H1 (cell line): ENCODE data around the gene SRRM3.

Experiments used
- CHD1 ChIP-seq: IDR thresholded peaks from 2 replicates; pipeline ENCODE4 v1.6.1; 2012; ENCODE audit warnings: low read depth, low read length, improper control_type of control experiment
- CREB1 ChIP-seq: IDR thresholded peaks from 2 replicates; pipeline ENCODE4 v1.6.1; 2012; ENCODE audit warnings: inconsistent platforms
- EZH2 ChIP-seq: fragments of 200-600 bp; sonication (generic); IDR thresholded peaks from 2 replicates; pipeline ENCODE4 v1.7.1; 2012; ENCODE audit warnings: low read depth, mild to moderate bottlenecking, moderate library complexity, low read length, inconsistent platforms; ENCODE audit not compliant: severe bottlenecking
- HDAC2 ChIP-seq, 2 experiments: fragments of 300-600 bp in 1 of 2; sonication (generic) in 1 of 2; IDR thresholded peaks; 2 replicates each; pipeline ENCODE4 v1.6.1; 2011 to 2012; ENCODE audit warnings: low read depth in 2 of 2, low read length in 2 of 2, mild to moderate bottlenecking in 2 of 2, moderate library complexity in 2 of 2, borderline replicate concordance in 1 of 2, inconsistent platforms in 1 of 2
- JUND ChIP-seq: IDR thresholded peaks from 2 replicates; pipeline ENCODE4 v1.6.1; 2011; ENCODE audit warnings: mild to moderate bottlenecking, improper control_type of control experiment, low read length
- POLR2A ChIP-seq, 2 experiments: IDR thresholded peaks; 1 replicate in 1 of 2; 2 replicates in 1 of 2; pipeline ENCODE4 v1.6.1; 2011; ENCODE audit warnings: low read depth in 2 of 2, low read length in 2 of 2, mild to moderate bottlenecking in 2 of 2; ENCODE audit errors: control extremely low read depth in 1 of 2
- POLR2AphosphoS5 ChIP-seq: IDR thresholded peaks from 2 replicates; pipeline ENCODE4 v1.6.1; 2011; ENCODE audit warnings: low read depth, low read length
- YY1 ChIP-seq: IDR thresholded peaks from 2 replicates; pipeline ENCODE4 v1.6.1; 2011; ENCODE audit warnings: low read depth, mild to moderate bottlenecking, low read length
- TF ChIP-seq, protein P1 (sequence below): fragments of 300-600 bp; sonication (generic); IDR thresholded peaks from 2 replicates; pipeline ENCODE4 v1.7.1; 2012; ENCODE audit warnings: low read length, moderate library complexity, mild to moderate bottlenecking, inconsistent platforms; ENCODE audit not compliant: insufficient replicate concordance
- TF ChIP-seq, protein P2 (sequence below), 3 experiments: IDR thresholded peaks; 1 replicate in 2 of 3; 2 replicates in 1 of 3; pipeline versions ENCODE4 v1.5.1 to v1.6.1; 2011; ENCODE audit warnings: low read length in 3 of 3, mild to moderate bottlenecking in 3 of 3, inconsistent platforms in 2 of 3, low read depth in 1 of 3, moderate library complexity in 1 of 3; ENCODE audit not compliant: insufficient read depth in 1 of 3; ENCODE audit errors: control extremely low read depth in 1 of 3

- TF ChIP-seq, protein P1, sequence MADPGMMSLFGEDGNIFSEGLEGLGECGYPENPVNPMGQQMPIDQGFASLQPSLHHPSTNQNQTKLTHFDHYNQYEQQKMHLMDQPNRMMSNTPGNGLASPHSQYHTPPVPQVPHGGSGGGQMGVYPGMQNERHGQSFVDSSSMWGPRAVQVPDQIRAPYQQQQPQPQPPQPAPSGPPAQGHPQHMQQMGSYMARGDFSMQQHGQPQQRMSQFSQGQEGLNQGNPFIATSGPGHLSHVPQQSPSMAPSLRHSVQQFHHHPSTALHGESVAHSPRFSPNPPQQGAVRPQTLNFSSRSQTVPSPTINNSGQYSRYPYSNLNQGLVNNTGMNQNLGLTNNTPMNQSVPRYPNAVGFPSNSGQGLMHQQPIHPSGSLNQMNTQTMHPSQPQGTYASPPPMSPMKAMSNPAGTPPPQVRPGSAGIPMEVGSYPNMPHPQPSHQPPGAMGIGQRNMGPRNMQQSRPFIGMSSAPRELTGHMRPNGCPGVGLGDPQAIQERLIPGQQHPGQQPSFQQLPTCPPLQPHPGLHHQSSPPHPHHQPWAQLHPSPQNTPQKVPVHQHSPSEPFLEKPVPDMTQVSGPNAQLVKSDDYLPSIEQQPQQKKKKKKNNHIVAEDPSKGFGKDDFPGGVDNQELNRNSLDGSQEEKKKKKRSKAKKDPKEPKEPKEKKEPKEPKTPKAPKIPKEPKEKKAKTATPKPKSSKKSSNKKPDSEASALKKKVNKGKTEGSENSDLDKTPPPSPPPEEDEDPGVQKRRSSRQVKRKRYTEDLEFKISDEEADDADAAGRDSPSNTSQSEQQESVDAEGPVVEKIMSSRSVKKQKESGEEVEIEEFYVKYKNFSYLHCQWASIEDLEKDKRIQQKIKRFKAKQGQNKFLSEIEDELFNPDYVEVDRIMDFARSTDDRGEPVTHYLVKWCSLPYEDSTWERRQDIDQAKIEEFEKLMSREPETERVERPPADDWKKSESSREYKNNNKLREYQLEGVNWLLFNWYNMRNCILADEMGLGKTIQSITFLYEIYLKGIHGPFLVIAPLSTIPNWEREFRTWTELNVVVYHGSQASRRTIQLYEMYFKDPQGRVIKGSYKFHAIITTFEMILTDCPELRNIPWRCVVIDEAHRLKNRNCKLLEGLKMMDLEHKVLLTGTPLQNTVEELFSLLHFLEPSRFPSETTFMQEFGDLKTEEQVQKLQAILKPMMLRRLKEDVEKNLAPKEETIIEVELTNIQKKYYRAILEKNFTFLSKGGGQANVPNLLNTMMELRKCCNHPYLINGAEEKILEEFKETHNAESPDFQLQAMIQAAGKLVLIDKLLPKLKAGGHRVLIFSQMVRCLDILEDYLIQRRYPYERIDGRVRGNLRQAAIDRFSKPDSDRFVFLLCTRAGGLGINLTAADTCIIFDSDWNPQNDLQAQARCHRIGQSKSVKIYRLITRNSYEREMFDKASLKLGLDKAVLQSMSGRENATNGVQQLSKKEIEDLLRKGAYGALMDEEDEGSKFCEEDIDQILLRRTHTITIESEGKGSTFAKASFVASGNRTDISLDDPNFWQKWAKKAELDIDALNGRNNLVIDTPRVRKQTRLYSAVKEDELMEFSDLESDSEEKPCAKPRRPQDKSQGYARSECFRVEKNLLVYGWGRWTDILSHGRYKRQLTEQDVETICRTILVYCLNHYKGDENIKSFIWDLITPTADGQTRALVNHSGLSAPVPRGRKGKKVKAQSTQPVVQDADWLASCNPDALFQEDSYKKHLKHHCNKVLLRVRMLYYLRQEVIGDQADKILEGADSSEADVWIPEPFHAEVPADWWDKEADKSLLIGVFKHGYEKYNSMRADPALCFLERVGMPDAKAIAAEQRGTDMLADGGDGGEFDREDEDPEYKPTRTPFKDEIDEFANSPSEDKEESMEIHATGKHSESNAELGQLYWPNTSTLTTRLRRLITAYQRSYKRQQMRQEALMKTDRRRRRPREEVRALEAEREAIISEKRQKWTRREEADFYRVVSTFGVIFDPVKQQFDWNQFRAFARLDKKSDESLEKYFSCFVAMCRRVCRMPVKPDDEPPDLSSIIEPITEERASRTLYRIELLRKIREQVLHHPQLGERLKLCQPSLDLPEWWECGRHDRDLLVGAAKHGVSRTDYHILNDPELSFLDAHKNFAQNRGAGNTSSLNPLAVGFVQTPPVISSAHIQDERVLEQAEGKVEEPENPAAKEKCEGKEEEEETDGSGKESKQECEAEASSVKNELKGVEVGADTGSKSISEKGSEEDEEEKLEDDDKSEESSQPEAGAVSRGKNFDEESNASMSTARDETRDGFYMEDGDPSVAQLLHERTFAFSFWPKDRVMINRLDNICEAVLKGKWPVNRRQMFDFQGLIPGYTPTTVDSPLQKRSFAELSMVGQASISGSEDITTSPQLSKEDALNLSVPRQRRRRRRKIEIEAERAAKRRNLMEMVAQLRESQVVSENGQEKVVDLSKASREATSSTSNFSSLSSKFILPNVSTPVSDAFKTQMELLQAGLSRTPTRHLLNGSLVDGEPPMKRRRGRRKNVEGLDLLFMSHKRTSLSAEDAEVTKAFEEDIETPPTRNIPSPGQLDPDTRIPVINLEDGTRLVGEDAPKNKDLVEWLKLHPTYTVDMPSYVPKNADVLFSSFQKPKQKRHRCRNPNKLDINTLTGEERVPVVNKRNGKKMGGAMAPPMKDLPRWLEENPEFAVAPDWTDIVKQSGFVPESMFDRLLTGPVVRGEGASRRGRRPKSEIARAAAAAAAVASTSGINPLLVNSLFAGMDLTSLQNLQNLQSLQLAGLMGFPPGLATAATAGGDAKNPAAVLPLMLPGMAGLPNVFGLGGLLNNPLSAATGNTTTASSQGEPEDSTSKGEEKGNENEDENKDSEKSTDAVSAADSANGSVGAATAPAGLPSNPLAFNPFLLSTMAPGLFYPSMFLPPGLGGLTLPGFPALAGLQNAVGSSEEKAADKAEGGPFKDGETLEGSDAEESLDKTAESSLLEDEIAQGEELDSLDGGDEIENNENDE = no peak
- TF ChIP-seq POLR2AphosphoS5 (no peak; the same call in 1 of the 2 replicates), JUND (no peak), CREB1 (no peak), EZH2 (no peak), POLR2A (IDR thresholded peaks at IDR 0.05; ENCODE audit: control extremely low read depth in 1 of 2, low read depth in 2 of 2, low read length in 2 of 2) (no peak), CHD1 (no peak), HDAC2 (IDR thresholded peaks at IDR 0.05; ENCODE audit: borderline replicate concordance in 1 of 2, low read depth in 2 of 2, low read length in 2 of 2) (no peak), YY1 (no peak)
- TF ChIP-seq, protein P2, sequence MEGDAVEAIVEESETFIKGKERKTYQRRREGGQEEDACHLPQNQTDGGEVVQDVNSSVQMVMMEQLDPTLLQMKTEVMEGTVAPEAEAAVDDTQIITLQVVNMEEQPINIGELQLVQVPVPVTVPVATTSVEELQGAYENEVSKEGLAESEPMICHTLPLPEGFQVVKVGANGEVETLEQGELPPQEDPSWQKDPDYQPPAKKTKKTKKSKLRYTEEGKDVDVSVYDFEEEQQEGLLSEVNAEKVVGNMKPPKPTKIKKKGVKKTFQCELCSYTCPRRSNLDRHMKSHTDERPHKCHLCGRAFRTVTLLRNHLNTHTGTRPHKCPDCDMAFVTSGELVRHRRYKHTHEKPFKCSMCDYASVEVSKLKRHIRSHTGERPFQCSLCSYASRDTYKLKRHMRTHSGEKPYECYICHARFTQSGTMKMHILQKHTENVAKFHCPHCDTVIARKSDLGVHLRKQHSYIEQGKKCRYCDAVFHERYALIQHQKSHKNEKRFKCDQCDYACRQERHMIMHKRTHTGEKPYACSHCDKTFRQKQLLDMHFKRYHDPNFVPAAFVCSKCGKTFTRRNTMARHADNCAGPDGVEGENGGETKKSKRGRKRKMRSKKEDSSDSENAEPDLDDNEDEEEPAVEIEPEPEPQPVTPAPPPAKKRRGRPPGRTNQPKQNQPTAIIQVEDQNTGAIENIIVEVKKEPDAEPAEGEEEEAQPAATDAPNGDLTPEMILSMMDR (IDR thresholded peaks at IDR 0.05; ENCODE audit: control extremely low read depth in 1 of 3, insufficient read depth in 1 of 3, low read depth in 1 of 3, low read length in 3 of 3) = no peak
Observed at GRCh38 chr7:76234282-76234584, 32.5 kb downstream of the SRRM3 start.
